Endothelial cell of umbilical vein (primary cell): ENCODE data around the gene USP27X. TPM values are rescaled to one million over a fixed set of nuclear protein-coding genes. Genes with fewer than 3 reads are reported as not detected.
A peak's percentile ranks its signal among the peaks of the same experiment; 100 is the strongest.

ENCODE experiments used
- BruUV-seq: library from RNA; stranded (reverse); fragments of 400-500 nt; replicated peaks from 2 replicates; lab custom pipeline; 2021; lab: Mats Ljungman, UMichigan
- CTCF ChIA-PET: fragments of 300-600, 350-600 bp; sonication (Branson Sonifier 250); formaldehyde crosslinking; loops from one replicate; lab custom pipeline; 2021; ENCODE audit warnings: antibody characterized with exemption, inconsistent platforms; lab: Charles Lee
- POLR2A ChIA-PET: fragments of 300-600, 350-600 bp; sonication (Branson Sonifier 250); formaldehyde crosslinking; loops from one replicate; lab custom pipeline; 2021; ENCODE audit warnings: antibody characterized with exemption, inconsistent platforms; lab: Charles Lee
- DNase-seq: peaks from one replicate; pipeline ENCODE4 v3.0.0-alpha.2; 2011; ENCODE audit warnings: low read depth, low spot score
- FAIRE-seq: peaks from 2 replicates; lab custom pipeline; 2011; peaks lifted over from hg19 to GRCh38; lab: Jason Lieb, UNC
- H2AFZ ChIP-seq: 2 replicates; pipeline ENCODE4 v1.6.0; 2012; ENCODE audit warnings: low read depth, low read length, control low read depth, inconsistent platforms
- H3K27ac ChIP-seq: 2 replicates; pipeline ENCODE4 v1.5.1; 2011; ENCODE audit warnings: low read depth, mild to moderate bottlenecking, control low read depth, low read length, moderate library complexity; ENCODE audit not compliant: insufficient read depth
- H3K27me3 ChIP-seq, 2 experiments: 2 replicates each; pipeline versions ENCODE4 v1.6.0 to v1.6.1; 2011; ENCODE audit warnings: low read length in 2 of 2, mixed read lengths in 1 of 2; ENCODE audit not compliant: control insufficient read depth in 2 of 2, insufficient read depth in 2 of 2
- H3K36me3 ChIP-seq, 2 experiments: 2 replicates in 1 of 2; 3 replicates in 1 of 2; pipeline ENCODE4 v1.5.1; 2011; ENCODE audit warnings: low read length in 2 of 2, mild to moderate bottlenecking in 1 of 2, moderate library complexity in 1 of 2; ENCODE audit not compliant: control insufficient read depth in 2 of 2, insufficient read depth in 2 of 2; ENCODE audit errors: extremely low read depth in 1 of 2
- H3K4me1 ChIP-seq: 3 replicates; pipeline ENCODE4 v1.5.1; 2011; ENCODE audit warnings: mild to moderate bottlenecking, low read length; ENCODE audit not compliant: control insufficient read depth, insufficient read depth; ENCODE audit errors: extremely low read depth
- H3K4me2 ChIP-seq: 2 replicates; pipeline ENCODE4 v1.6.1; 2011; ENCODE audit warnings: low read length, control low read depth, mixed read lengths; ENCODE audit not compliant: insufficient read depth
- H3K4me3 ChIP-seq, 3 experiments: fragments of 200-600 bp in 1 of 3; sonication (generic), shearing (Covaris generic) in 1 of 3; replicated peaks in 1 of 3; 2 replicates each; pipeline ENCODE4 v1.5.1; 2011 to 2016; ENCODE audit warnings: control low read depth in 3 of 3, low read length in 3 of 3, mild to moderate bottlenecking in 2 of 3, inconsistent platforms in 1 of 3, low read depth in 1 of 3, moderate library complexity in 1 of 3; ENCODE audit not compliant: insufficient read depth in 1 of 3
- H3K79me2 ChIP-seq: 2 replicates; pipeline ENCODE4 v1.6.0; 2012; ENCODE audit warnings: low read length, inconsistent platforms; ENCODE audit not compliant: control insufficient read depth, insufficient read depth
- H3K9ac ChIP-seq: replicated peaks from 2 replicates; pipeline ENCODE3; 2011; ENCODE audit warnings: low read length, control low read depth; ENCODE audit not compliant: insufficient read depth; ENCODE audit errors: extremely low read depth
- H3K9me1 ChIP-seq: replicated peaks from 3 replicates; pipeline ENCODE4 v1.6.0; 2011; ENCODE audit warnings: mild to moderate bottlenecking, low read length; ENCODE audit not compliant: control insufficient read depth, insufficient read depth; ENCODE audit errors: extremely low read depth
- H3K9me3 ChIP-seq: replicated peaks from 2 replicates; pipeline ENCODE4 v1.5.1; 2012; ENCODE audit warnings: low read length, inconsistent platforms; ENCODE audit not compliant: control insufficient read depth, insufficient read depth
- H4K20me1 ChIP-seq: replicated peaks from 2 replicates; pipeline ENCODE3; 2011; ENCODE audit warnings: mild to moderate bottlenecking, low read length; ENCODE audit not compliant: control insufficient read depth, insufficient read depth; ENCODE audit errors: extremely low read depth
- CTCF ChIP-seq, 2 donors: IDR thresholded peaks; 1 replicate in 1 of 2; 2 replicates in 1 of 2; pipeline ENCODE4 v1.5.1; 2011; ENCODE audit warnings: low read length in 2 of 2, mild to moderate bottlenecking in 2 of 2, moderate library complexity in 2 of 2, control low read depth in 1 of 2, inconsistent platforms in 1 of 2, low read depth in 1 of 2; ENCODE audit not compliant: insufficient read depth in 1 of 2; ENCODE audit errors: extremely low read depth in 1 of 2
- GATA2 ChIP-seq: IDR thresholded peaks from 2 replicates; pipeline ENCODE4 v1.7.0; 2011; ENCODE audit warnings: low read depth, mild to moderate bottlenecking, moderate library complexity, mixed read lengths, low read length; ENCODE audit not compliant: insufficient read length, insufficient read depth
- JUN ChIP-seq: IDR thresholded peaks from 2 replicates; pipeline ENCODE4 v1.6.1; 2011; ENCODE audit warnings: borderline replicate concordance, low read depth; ENCODE audit not compliant: insufficient read length, insufficient read depth
- MAX ChIP-seq: IDR thresholded peaks from 2 replicates; pipeline ENCODE4 v1.6.1; 2011; ENCODE audit not compliant: insufficient read depth, insufficient read length
- POLR2A ChIP-seq: IDR thresholded peaks from 2 replicates; pipeline ENCODE4 v1.6.1; 2012; ENCODE audit warnings: low read depth, mild to moderate bottlenecking, control low read depth, low read length
- POLR2AphosphoS5 ChIP-seq: IDR thresholded peaks from 2 replicates; pipeline ENCODE4 v1.6.1; 2012; ENCODE audit warnings: low read depth, mild to moderate bottlenecking, control low read depth, low read length, moderate library complexity; ENCODE audit not compliant: insufficient read depth
- dilution Hi-C: fragments of 300-500 bp; cut with MboI; formaldehyde crosslinking; loops from one replicate; pipeline ENCODE4 v1.15.0; 2019; ENCODE audit warnings: low sequenced_read_pairs; ENCODE audit not compliant: extremely low pct_ligation_motif_present
- intact Hi-C: fragments of 100-400 bp; cut with micrococcal nuclease; formaldehyde crosslinking; loops from one replicate; pipeline ENCODE4 v1.10.0; 2022
- polyA plus RNA-seq, 4 experiments: library from polyadenylated mRNA; depleted of rRNA in 3 of 4; stranded (reverse) in 3 of 4; unstranded in 1 of 4; fragments of >200 nt; gene quantifications; 2 replicates each; pipeline versions ENCODE4 v1.2.1 to v1.2.3, GENCODE V29; 2011 to 2012; ENCODE audit warnings: missing spikeins in 1 of 4
- total RNA-seq: library from RNA; stranded (reverse); gene quantifications from 2 replicates; pipeline ENCODE4 v1.2.3, GENCODE V29; 2021

USP27X gene
- total and polyA plus RNA-seq, 2 donors (not counting 3 experiments of a cell fraction or from before 2014, with no cell fraction given): 2.2 to 2.3 TPM

GRCh38 chrX:49838374-49838773 is 40.9 kb upstream of the USP27X start:
- CTCF ChIA-PET: interaction anchor here (1.0 to 2.2 kb wide), 4 partner anchors 21 to 645 kb away, joined by 3 to 12 read pairs (median 6); no protein-coding TSS in a partner anchor
- intact Hi-C loops (loop anchor here (1.0 to 5.0 kb wide), 4 partner anchors 77 to 1206 kb away; no protein-coding TSS in a partner anchor), dilution Hi-C loops (no loop called here)
- no peaks in the 10 kb centered on the region for H3K36me3 ChIP-seq
- H3K27ac ChIP-seq: no peak overlapping the region
- POLR2A ChIA-PET: no interaction called here
- FAIRE-seq (peak; percentile 18), DNase-seq (peak; percentile 12)
- no peaks in the 10 kb centered on the region for H3K9me3 ChIP-seq
- H3K9ac ChIP-seq: no peak overlapping the region
- no peak overlapping the region for H3K4me2 ChIP-seq
- no peak overlapping the region for H2AFZ ChIP-seq
- no TSS peak for BruUV-seq
- no peaks in the 10 kb centered on the region for H4K20me1 ChIP-seq
- H3K9me1 ChIP-seq: no peaks in the 10 kb centered on the region
- H3K79me2 ChIP-seq: no peaks in the 10 kb centered on the region
- no peaks in the 10 kb centered on the region for H3K4me1 ChIP-seq
- no peak for TF ChIP-seq POLR2AphosphoS5
- no peak for TF ChIP-seq JUN
- peak; percentile 39 to 46 for TF ChIP-seq CTCF (IDR thresholded peaks at IDR 0.05; ENCODE audit: extremely low read depth in 1 of 2, insufficient read depth in 1 of 2, low read depth in 1 of 2, low read length in 2 of 2)
- H3K4me3 ChIP-seq: no peak overlapping the region
- H3K27me3 ChIP-seq: no peaks in the 10 kb centered on the region

- CTCF ChIA-PET: interaction anchor here (1.0 to 1.1 kb wide), 2 partner anchors 36 to 37 kb away, joined by 3 read pairs; no protein-coding TSS in a partner anchor
- no peak overlapping the region for H3K27ac ChIP-seq
- no peaks in the 10 kb centered on the region for H4K20me1 ChIP-seq
- dilution Hi-C loops (no loop called here), intact Hi-C loops (loop anchor here (1.0 kb wide), 1 partner anchor 36 kb away; no protein-coding TSS in a partner anchor)
- no peak overlapping the region for H2AFZ ChIP-seq
- no peaks in the 10 kb centered on the region for H3K36me3 ChIP-seq
- POLR2A ChIA-PET: interaction anchor here (0.7 kb wide), 1 partner anchor 365 kb away, joined by 3 read pairs; no protein-coding TSS in a partner anchor
- H3K9me3 ChIP-seq: no peaks in the 10 kb centered on the region
- no TSS peak for BruUV-seq
- no peak overlapping the region for H3K4me3 ChIP-seq
- H3K79me2 ChIP-seq: no peaks in the 10 kb centered on the region
- H3K4me2 ChIP-seq: no peak overlapping the region
- H3K4me1 ChIP-seq: no peaks in the 10 kb centered on the region
- FAIRE-seq (peak; percentile 79), DNase-seq (peak; percentile 46)
- H3K27me3 ChIP-seq: no peaks in the 10 kb centered on the region
- no peak overlapping the region for H3K9ac ChIP-seq
- no peak for TF ChIP-seq GATA2
- TF ChIP-seq POLR2AphosphoS5: no peak
- no peak for TF ChIP-seq POLR2A
- TF ChIP-seq MAX: no peak
- TF ChIP-seq CTCF (IDR thresholded peaks at IDR 0.05; ENCODE audit: extremely low read depth in 1 of 2, insufficient read depth in 1 of 2, low read depth in 1 of 2, low read length in 2 of 2): peak; percentile 21 to 34
- H3K9me1 ChIP-seq: no peaks in the 10 kb centered on the region
Measured at GRCh38 chrX:49840679-49841078, 38.6 kb upstream of the USP27X start.
